Dedifferentiated amniotic fluid mesenchymal stem cell (primary cell): Measurements from ENCODE around the gene RPUSD2.

Source experiments
- DNase-seq: peaks from one replicate; pipeline ENCODE4 v3.0.0-alpha.2; 2016; ENCODE audit errors: extremely low spot score

Gene RPUSD2, protein sequence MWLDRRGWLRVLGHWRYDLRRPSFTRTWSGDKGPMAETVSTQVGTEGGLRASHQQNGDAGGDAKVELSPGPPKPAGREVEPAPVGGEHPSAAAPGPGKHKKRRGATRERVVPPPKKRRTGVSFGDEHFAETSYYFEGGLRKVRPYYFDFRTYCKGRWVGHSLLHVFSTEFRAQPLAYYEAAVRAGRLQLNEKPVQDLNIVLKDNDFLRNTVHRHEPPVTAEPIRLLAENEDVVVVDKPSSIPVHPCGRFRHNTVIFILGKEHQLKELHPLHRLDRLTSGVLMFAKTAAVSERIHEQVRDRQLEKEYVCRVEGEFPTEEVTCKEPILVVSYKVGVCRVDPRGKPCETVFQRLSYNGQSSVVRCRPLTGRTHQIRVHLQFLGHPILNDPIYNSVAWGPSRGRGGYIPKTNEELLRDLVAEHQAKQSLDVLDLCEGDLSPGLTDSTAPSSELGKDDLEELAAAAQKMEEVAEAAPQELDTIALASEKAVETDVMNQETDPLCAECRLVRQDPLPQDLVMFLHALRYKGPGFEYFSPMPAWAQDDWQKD

DNA sequence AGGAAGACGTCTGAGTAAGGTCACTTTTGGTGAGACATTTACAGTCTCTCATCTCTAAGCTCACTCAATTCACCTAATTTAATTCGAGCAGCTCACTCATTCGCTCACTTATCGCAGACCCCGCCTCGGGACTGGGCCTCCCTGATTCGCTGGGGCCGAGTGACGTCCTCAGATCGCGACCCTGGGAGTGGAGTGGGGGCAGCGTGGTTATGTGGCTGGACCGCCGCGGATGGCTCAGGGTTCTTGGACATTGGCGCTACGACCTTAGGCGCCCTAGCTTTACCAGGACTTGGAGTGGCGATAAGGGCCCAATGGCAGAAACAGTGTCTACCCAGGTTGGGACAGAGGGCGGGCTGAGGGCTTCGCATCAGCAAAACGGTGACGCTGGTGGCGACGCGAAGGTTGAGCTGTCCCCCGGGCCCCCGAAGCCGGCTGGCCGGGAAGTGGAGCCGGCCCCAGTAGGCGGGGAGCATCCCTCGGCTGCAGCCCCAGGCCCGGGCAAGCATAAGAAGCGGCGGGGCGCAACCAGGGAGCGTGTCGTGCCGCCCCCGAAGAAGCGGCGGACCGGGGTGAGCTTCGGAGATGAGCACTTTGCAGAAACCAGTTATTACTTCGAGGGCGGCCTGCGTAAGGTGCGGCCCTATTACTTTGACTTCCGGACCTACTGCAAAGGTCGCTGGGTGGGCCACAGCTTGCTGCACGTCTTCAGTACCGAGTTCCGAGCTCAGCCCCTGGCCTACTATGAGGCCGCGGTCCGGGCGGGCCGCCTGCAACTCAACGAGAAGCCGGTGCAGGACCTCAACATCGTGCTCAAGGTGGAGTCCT, at the start of gene RPUSD2:
RPUSD2 (plus strand) TSS at position 171 of the 825 bp plus-strand sequence; CDS start at position 210, 39 bp downstream.
- peak; percentile 93 for DNase-seq

GRCh38 chr15:40523611-40524010, 45.5 kb upstream of the RPUSD2 start:
- no peak for DNase-seq

- no peak for DNase-seq
Measured at GRCh38 chr15:40525855-40526254, 43.2 kb upstream of the RPUSD2 start.

GRCh38 chr15:40528801-40529200, 40.3 kb upstream of the RPUSD2 start:
- no peak for DNase-seq

DNA sequence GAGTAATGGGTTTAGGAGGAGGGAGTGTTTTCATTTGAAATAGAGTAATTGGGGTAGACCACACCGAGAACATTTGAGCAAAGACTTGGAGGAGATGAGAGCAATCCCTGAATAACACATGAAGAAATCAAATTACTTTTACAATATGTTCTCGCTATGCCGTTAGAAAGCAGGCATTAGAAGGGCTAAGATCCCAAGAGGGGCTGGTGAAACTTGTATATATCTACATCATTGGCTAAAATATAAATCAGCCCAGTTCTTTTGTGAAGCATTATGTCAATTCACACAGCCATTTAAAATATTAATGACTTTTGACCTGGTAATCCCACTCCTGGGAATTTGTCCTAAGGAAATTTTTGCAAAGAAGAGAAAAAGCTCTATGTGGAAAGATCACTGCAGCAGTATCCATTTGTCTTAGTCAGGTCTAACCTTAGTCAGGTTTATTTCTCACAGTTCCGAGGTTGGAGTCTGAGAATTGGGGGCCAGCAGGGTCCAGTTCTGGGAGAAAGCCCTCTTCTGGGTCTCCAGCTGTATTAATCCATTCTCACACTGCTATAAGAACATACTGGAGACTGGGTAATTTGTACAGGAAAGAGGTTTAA, 35.2 kb upstream of the RPUSD2 start:
- no peak for DNase-seq

- DNase-seq, result no peak
Measured at GRCh38 chr15:40534371-40534770, 34.7 kb upstream of the RPUSD2 start.

- DNase-seq, result no peak
Measured at GRCh38 chr15:40536501-40536900, 32.6 kb upstream of the RPUSD2 start.

GRCh38 chr15:40538976-40539375, 30.1 kb upstream of the RPUSD2 start:
- no peak for DNase-seq

- no peak for DNase-seq
Measured at GRCh38 chr15:40543082-40543481, 26.0 kb upstream of the RPUSD2 start.

- no peak for DNase-seq
Measured at GRCh38 chr15:40543631-40544294, 25.3 kb upstream of the RPUSD2 start.

GRCh38 chr15:40545457-40545856, 23.6 kb upstream of the RPUSD2 start:
- no peak for DNase-seq

DNA sequence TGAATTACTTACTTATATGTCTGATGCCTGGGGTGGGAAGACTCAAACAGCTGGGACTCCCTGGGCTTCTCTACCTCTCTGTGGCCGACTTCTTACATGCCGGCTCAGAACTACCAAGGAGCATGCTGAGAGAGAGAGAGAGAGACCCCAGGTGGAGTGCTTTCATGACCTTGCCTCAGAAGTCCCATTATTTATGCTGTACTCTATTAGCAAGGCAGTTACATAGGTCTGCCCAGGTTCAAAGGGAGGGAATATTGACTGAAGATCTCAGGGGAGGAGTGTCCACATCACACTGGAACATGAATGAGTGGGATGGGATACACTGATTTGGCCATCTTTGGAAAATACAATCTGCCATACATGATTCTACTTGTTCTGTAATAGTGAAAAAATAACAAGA, 20.5 kb upstream of the RPUSD2 start:
- no peak for DNase-seq

- no peak for DNase-seq
Measured at GRCh38 chr15:40549894-40550293, 19.2 kb upstream of the RPUSD2 start.

DNA sequence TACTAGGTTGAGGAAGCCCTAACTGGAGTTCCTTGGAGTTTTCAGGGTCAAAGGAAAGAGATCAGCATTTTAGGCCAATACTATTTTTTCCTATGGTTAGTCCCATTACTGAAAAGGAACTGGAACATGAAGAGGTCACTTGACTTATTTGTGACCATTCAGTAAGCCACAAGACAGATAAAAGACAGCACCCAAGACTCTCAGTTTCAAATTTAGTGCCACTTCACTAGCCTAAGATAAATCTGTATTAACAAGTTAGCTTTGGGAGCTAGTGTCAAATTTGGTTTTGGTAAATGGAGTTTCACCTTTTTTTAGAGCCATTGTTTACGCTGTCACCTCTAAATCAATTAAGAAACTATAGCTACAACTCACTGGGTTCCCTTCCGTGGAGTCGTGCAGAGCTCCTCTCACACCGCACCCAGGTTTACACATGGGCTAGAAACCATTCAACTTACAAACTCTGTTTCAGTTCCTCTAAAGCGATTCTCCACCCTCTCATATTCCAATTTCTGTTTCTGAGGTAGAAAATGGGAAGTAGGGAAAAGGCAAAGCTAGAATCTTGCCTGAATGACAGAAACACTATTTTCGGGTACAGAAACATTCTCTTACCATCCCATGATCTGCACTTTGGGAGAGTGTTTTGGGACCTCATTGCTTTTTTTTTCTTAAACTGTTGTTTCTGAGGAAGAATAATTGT, 18.6 kb upstream of the RPUSD2 start:
- no peak for DNase-seq

DNA sequence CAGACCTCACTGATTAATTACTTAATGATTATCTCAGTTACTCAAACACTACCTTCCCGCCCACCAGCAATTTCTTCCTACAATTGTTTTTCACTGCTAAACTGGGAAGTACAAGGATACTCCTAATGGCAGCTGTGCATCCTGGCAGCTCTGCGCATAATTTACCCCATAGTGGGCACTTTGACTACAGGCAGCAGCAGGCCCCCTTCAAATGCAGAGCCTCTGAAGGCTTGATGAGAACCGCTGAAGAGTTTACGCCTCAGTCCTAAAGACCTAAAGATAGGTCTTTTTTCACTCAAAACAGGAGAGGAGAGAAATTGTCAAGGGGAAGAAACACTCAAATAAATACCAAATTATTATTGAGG, 15.0 kb upstream of the RPUSD2 start:
- DNase-seq, result no peak

DNA sequence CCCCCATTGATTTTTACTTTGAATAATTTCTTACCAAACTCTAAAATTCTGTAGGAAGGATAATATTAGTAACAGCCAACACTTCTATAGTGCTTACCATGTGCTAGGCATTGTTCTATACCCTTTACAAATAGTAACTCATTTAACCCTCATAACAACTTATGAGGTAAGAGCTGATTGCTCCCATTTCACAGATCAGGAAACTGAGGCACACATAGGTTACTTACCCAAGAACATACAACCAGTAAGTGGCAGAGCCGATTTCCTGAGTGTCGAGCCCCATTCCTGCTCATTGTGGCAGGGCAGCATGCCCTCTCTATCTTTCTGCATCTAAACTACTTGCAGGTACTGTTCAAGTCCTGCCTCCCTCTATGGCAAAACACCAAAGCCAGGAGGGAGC, 13.2 kb upstream of the RPUSD2 start:
- no peak for DNase-seq

- no peak for DNase-seq
Measured at GRCh38 chr15:40558952-40559742, 10.0 kb upstream of the RPUSD2 start.

DNA sequence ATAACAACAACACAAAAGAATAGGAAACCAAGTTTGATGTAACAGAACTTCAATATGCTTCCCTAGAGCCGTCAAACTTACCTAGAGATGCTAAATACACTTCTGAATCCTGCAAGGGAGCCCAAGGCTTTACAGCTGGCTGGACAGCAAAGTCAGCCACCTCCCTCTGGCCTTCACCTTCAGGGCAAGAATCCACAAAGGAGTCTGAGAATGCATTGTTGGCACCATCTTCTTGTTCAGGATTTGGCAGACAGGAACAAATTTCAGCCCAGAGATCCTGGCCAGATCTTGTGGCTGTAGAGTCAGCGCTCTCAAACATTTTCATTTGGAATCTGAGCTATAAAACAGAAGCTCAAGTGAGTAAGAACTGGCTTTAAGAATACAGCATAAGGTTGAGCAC, 6.4 kb upstream of the RPUSD2 start:
- DNase-seq, result no peak

GRCh38 chr15:40563426-40563825, 5.7 kb upstream of the RPUSD2 start:
- DNase-seq, result no peak

DNA sequence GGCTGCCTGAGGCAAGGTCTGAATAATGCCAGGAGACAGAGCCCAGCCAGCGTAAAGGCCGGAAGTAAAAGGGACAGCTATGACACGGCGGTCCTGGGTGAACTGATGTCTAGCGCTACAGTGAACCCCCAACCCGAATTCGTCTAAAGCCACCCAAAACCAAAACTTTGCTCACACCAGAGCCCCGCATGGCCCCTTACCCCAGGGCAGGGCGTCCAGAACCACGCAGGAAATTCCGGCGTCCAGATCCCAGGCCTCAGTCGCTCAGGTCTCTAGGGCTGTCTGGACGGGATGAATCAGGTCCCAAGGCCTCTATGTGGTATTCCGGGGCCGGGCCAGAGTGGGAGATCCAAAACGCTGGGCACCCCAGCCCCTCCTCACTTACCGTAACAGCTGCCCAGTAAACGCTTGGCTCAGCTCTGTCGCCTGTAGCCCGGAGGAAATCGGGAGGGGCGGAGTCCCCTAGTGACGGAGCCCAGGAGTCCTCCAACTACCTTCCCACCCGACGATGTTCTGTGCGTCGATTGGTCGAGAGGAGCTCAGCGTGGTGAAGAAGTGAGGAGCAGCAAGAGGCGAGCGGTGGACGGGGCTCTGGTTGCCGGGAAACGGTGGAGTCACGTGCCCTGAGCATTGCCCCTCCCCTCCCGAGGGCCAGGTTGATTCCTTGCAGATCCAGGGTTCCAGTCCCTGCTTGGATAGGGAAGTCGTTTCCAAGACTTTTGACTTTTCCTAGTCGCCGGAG, 4.3 kb upstream of the RPUSD2 start, which contains the start of gene CCDC32:
CCDC32 (minus strand) TSS at position 452 of the 742 bp plus-strand sequence. CDS start 2,027 bp downstream, outside the sequence.
- DNase-seq, result peak; percentile 99
